Stimulated activated naive B cell treated with anti-CD40 and anti-IgM and Interleukin-4, amounts not matched to agents 10 μg/mL and 1 μg/mL and 100 μg/mL, for 72 hours (primary cell): ENCODE data around the gene SLC38A9.
"Not testable (repeated sequence)": the region's sequence is repeated elsewhere in the genome, so short reads cannot be mapped to it uniquely, and the experiment has no call there.

Experiments used
- ATAC-seq, 2 donors: fragments of 150-1000 bp; cut with Tn5 transposase; replicated peaks; 2 replicates each; pipeline ENCODE4 v1.10.0; 2021; ENCODE audit warnings: moderate library complexity in 1 of 2
- DNase-seq: peaks from one replicate; pipeline ENCODE4 v3.0.0; 2021
- H3K27ac Mint-ChIP-seq: one replicate; pipeline ENCODE4 v1.8.0; 2022; ENCODE audit warnings: mild to moderate bottlenecking, mixed read lengths
- H3K27me3 Mint-ChIP-seq, 2 donors: one replicate each; pipeline ENCODE4 v1.8.0; 2022; ENCODE audit warnings: mixed read lengths in 2 of 2
- H3K36me3 Mint-ChIP-seq, 2 donors: one replicate each; pipeline ENCODE4 v1.8.0; 2022; ENCODE audit warnings: mixed read lengths in 2 of 2, mild to moderate bottlenecking in 1 of 2
- H3K4me1 Mint-ChIP-seq, 2 donors: one replicate each; pipeline ENCODE4 v1.8.0; 2022; ENCODE audit warnings: mixed read lengths in 2 of 2, mild to moderate bottlenecking in 1 of 2
- H3K4me3 Mint-ChIP-seq, 2 donors: one replicate each; pipeline ENCODE4 v1.8.0; 2022; ENCODE audit warnings: mild to moderate bottlenecking in 2 of 2, mixed read lengths in 2 of 2, moderate library complexity in 1 of 2
- H3K9me3 Mint-ChIP-seq, 2 donors: one replicate each; pipeline ENCODE4 v1.8.0; 2022; ENCODE audit warnings: mixed read lengths in 2 of 2, mild to moderate bottlenecking in 1 of 2

The SLC38A9 gene

GRCh38 chr5:55720188-55720703 is 8.1 kb upstream of the SLC38A9 start:
- Mint-ChIP-seq H3K27me3 (peaks cover 4 to 5% of the 10 kb centered on the region in 2 donors), H3K4me1 (peaks cover 5 to 15% of the 10 kb centered on the region in 2 donors), H3K4me3 (no peak overlapping the region), H3K36me3 (peaks cover 3 to 5% of the 10 kb centered on the region in 2 donors), H3K27ac (no peak overlapping the region), H3K9me3 (peaks cover 3 to 5% of the 10 kb centered on the region in 2 donors)
- ATAC-seq (peak; percentile 61 to 65), DNase-seq (no peak)

- not testable (repeated sequence) for ATAC-seq, H3K9me3 Mint-ChIP-seq, H3K4me3 Mint-ChIP-seq, H3K27ac Mint-ChIP-seq, DNase-seq, H3K27me3 Mint-ChIP-seq, H3K36me3 Mint-ChIP-seq
- peaks cover 5 to 15% of the 10 kb centered on the region in 2 donors for H3K4me1 Mint-ChIP-seq
These were observed 6.9 kb upstream of the SLC38A9 start for GRCh38 chr5:55719026-55719425.

- Mint-ChIP-seq H3K27ac (no peak overlapping the region), H3K27me3 (peaks cover 4 to 5% of the 10 kb centered on the region in 2 donors), H3K4me1 (peaks cover 9 to 29% of the 10 kb centered on the region in 2 donors), H3K9me3 (peaks cover 3 to 5% of the 10 kb centered on the region in 2 donors), H3K4me3 (no peak overlapping the region), H3K36me3 (peaks cover 4 to 5% of the 10 kb centered on the region in 2 donors)
- DNase-seq (no peak), ATAC-seq (no peak)
These were observed 3.5 kb upstream of the SLC38A9 start for GRCh38 chr5:55715519-55716078.

- Mint-ChIP-seq H3K27ac (no peak overlapping the region), H3K4me3 (no peak overlapping the region), H3K36me3 (peaks cover 4 to 5% of the 10 kb centered on the region in 2 donors)
These were observed 2.6 kb upstream of the SLC38A9 start for GRCh38 chr5:55714749-55715148.

GRCh38 chr5:55714339-55714738 is 2.2 kb upstream of the SLC38A9 start:
- Mint-ChIP-seq H3K36me3 (peaks cover 4 to 5% of the 10 kb centered on the region in 2 donors), H3K4me3 (no peak overlapping the region), H3K4me1 (peaks cover 4 to 21% of the 10 kb centered on the region in 2 donors), H3K27me3 (peaks cover 4 to 5% of the 10 kb centered on the region in 2 donors), H3K27ac (no peak overlapping the region), H3K9me3 (peaks cover 3 to 5% of the 10 kb centered on the region in 2 donors)
- DNase-seq (no peak), ATAC-seq (no peak)

More at GRCh38 chr5:55714749-55715148, 2.6 kb upstream of the SLC38A9 start:
- ATAC-seq = no peak
- peaks cover 3 to 5% of the 10 kb centered on the region in 2 donors for H3K9me3 Mint-ChIP-seq
- no peak for DNase-seq
- peaks cover 4 to 5% of the 10 kb centered on the region in 2 donors for H3K27me3 Mint-ChIP-seq
- peaks cover 4 to 21% of the 10 kb centered on the region in 2 donors for H3K4me1 Mint-ChIP-seq

GRCh38 chr5:55713871-55714270 is 1.7 kb upstream of the SLC38A9 start:
- no peak overlapping the region for H3K4me3 Mint-ChIP-seq
- no peak for ATAC-seq
- H3K4me1 Mint-ChIP-seq = peaks cover 4 to 21% of the 10 kb centered on the region in 2 donors
- peaks cover 1 to 5% of the 10 kb centered on the region in 2 donors for H3K9me3 Mint-ChIP-seq
- no peak for DNase-seq
- H3K36me3 Mint-ChIP-seq = peaks cover 4 to 5% of the 10 kb centered on the region in 2 donors
- H3K27me3 Mint-ChIP-seq = peaks cover 2 to 4% of the 10 kb centered on the region in 2 donors
- no peak overlapping the region for H3K27ac Mint-ChIP-seq

- peak overlapping the region; percentile 98 for H3K4me3 Mint-ChIP-seq
- no peak for DNase-seq
- no peaks in the 10 kb centered on the region for H3K27me3 Mint-ChIP-seq
- no peak for ATAC-seq
- H3K4me1 Mint-ChIP-seq = peaks cover 4 to 21% of the 10 kb centered on the region in 2 donors
- H3K27ac Mint-ChIP-seq = peak overlapping the region; percentile 96
- peaks cover under 1 to 1% of the 10 kb centered on the region in 2 donors for H3K9me3 Mint-ChIP-seq
- H3K36me3 Mint-ChIP-seq = peaks cover 3% of the 10 kb centered on the region in 2 donors
These were observed 559 bp downstream of the SLC38A9 start for GRCh38 chr5:55711507-55712022.

GRCh38 chr5:55708732-55709131 is 3.4 kb downstream of the SLC38A9 start:
- Mint-ChIP-seq H3K27ac (no peak overlapping the region), H3K9me3 (no peaks in the 10 kb centered on the region), H3K27me3 (no peaks in the 10 kb centered on the region), H3K36me3 (peaks cover 1 to 5% of the 10 kb centered on the region in 2 donors), H3K4me1 (peaks cover 4 to 21% of the 10 kb centered on the region in 2 donors), H3K4me3 (no peak overlapping the region)
- no peak for DNase-seq
- ATAC-seq = no peak

GRCh38 chr5:55706230-55706629 is 5.9 kb downstream of the SLC38A9 start:
- no peak for ATAC-seq
- H3K27ac Mint-ChIP-seq = no peak overlapping the region
- DNase-seq = no peak
- no peak overlapping the region for H3K4me3 Mint-ChIP-seq
- no peaks in the 10 kb centered on the region for H3K27me3 Mint-ChIP-seq
- H3K4me1 Mint-ChIP-seq = peaks cover 4 to 8% of the 10 kb centered on the region in 2 donors
- no peaks in the 10 kb centered on the region for H3K9me3 Mint-ChIP-seq
- peaks cover 2 to 9% of the 10 kb centered on the region in 2 donors for H3K36me3 Mint-ChIP-seq

GRCh38 chr5:55702598-55703345 is 9.4 kb downstream of the SLC38A9 start:
- Mint-ChIP-seq H3K9me3 (peaks cover 0 to 2% of the 10 kb centered on the region in 2 donors), H3K36me3 (peaks cover 7 to 12% of the 10 kb centered on the region in 2 donors), H3K27me3 (no peaks in the 10 kb centered on the region), H3K4me3 (no peak overlapping the region), H3K4me1 (peaks cover 10 to 23% of the 10 kb centered on the region in 2 donors), H3K27ac (no peak overlapping the region)
- DNase-seq (no peak), ATAC-seq (peak; percentile 63)

GRCh38 chr5:55701462-55702103 is 10.5 kb downstream of the SLC38A9 start:
- ATAC-seq = no peak
- H3K27me3 Mint-ChIP-seq = no peaks in the 10 kb centered on the region
- peaks cover 0 to 2% of the 10 kb centered on the region in 2 donors for H3K9me3 Mint-ChIP-seq
- no peak overlapping the region for H3K4me3 Mint-ChIP-seq
- H3K27ac Mint-ChIP-seq = peak overlapping the region; percentile 20
- H3K36me3 Mint-ChIP-seq = peaks cover 10 to 12% of the 10 kb centered on the region in 2 donors
- peaks cover 10 to 23% of the 10 kb centered on the region in 2 donors for H3K4me1 Mint-ChIP-seq
- no peak for DNase-seq

- Mint-ChIP-seq H3K27me3 (no peaks in the 10 kb centered on the region), H3K36me3 (peaks cover 11 to 12% of the 10 kb centered on the region in 2 donors), H3K27ac (no peak overlapping the region), H3K4me3 (no peak overlapping the region), H3K9me3 (peaks cover 0 to 2% of the 10 kb centered on the region in 2 donors), H3K4me1 (peaks cover 10 to 23% of the 10 kb centered on the region in 2 donors)
- no peak for ATAC-seq
- DNase-seq = no peak
These were observed 11.4 kb downstream of the SLC38A9 start for GRCh38 chr5:55700745-55701144.

- H3K9me3 Mint-ChIP-seq = peaks cover 0 to 2% of the 10 kb centered on the region in 2 donors
These were observed 13.0 kb downstream of the SLC38A9 start for GRCh38 chr5:55699041-55699688.

More at GRCh38 chr5:55699041-55699688, 13.0 kb downstream of the SLC38A9 start:
- Mint-ChIP-seq H3K4me3 (no peak overlapping the region), H3K27ac (no peak overlapping the region), H3K4me1 (peaks cover 12 to 23% of the 10 kb centered on the region in 2 donors), H3K36me3 (peaks cover 11 to 19% of the 10 kb centered on the region in 2 donors), H3K27me3 (no peaks in the 10 kb centered on the region)
- DNase-seq = no peak
- ATAC-seq = peak; percentile 85 to 91
